Mesenteric fat pad (tissue), 1 donor: ENCODE data around the gene PACS1. TPM values are rescaled to one million over a fixed set of nuclear protein-coding genes. Genes with fewer than 3 reads are reported as not detected.

Source experiments
- DNase-seq: peaks from one replicate; pipeline ENCODE4 v3.0.0-alpha.2; 2020; ENCODE audit warnings: low spot score
- total RNA-seq: library from RNA; stranded (reverse); fragmentation: NEBNext Ultra II Directional; extraction: Animal tissue kit (Norgen Biotek cat#: 25700); gene quantifications from one replicate; pipeline ENCODE4 v1.2.1, GENCODE V29; 2021
- donor health status: DM: yes; HTN: yes; CAD: no.

PACS1 gene
- total RNA-seq, 1 donor from 2014 or later: 64.9 TPM

GRCh38 chr11:66282468-66283455 is 212.7 kb downstream of the PACS1 start:
- DNase-seq: peak; percentile 100

- DNase-seq: no peak
Measured at GRCh38 chr11:66283461-66284105, 213.5 kb downstream of the PACS1 start.

GRCh38 chr11:66284526-66285078 is 214.5 kb downstream of the PACS1 start:
- no peak for DNase-seq

- no peak for DNase-seq
Measured at GRCh38 chr11:66285250-66285947, 215.3 kb downstream of the PACS1 start.

GRCh38 chr11:66286699-66287098 is 216.6 kb downstream of the PACS1 start:
- DNase-seq: no peak

GRCh38 chr11:66287211-66287888 is 217.3 kb downstream of the PACS1 start:
- DNase-seq: no peak

- DNase-seq: no peak
Measured at GRCh38 chr11:66287889-66288670, 218.0 kb downstream of the PACS1 start.

- DNase-seq: peak; percentile 99
Measured at GRCh38 chr11:66288671-66289547, 218.8 kb downstream of the PACS1 start, which contains the start of gene YIF1A. Gene YIF1A, minus strand, starts transcription at chr11:66289143. Its CDS starts 158 bp downstream, at chr11:66288985.

- no peak for DNase-seq
Measured at GRCh38 chr11:66289548-66290329, 219.7 kb downstream of the PACS1 start.

- DNase-seq: no peak
Measured at GRCh38 chr11:66290330-66290621, 220.2 kb downstream of the PACS1 start.

- no peak for DNase-seq
Measured at GRCh38 chr11:66291303-66291705, 221.2 kb downstream of the PACS1 start.

- no peak for DNase-seq
Measured at GRCh38 chr11:66291706-66292542, 221.9 kb downstream of the PACS1 start, which contains the start of gene TMEM151A. Gene TMEM151A, plus strand, starts transcription at chr11:66291894. Its CDS starts 120 bp downstream, at chr11:66292014.

- no peak for DNase-seq
Measured at GRCh38 chr11:66292543-66293332, 222.7 kb downstream of the PACS1 start.

GRCh38 chr11:66293352-66293751 is 223.3 kb downstream of the PACS1 start:
- no peak for DNase-seq

GRCh38 chr11:66293777-66294625 is 223.9 kb downstream of the PACS1 start:
- no peak for DNase-seq
